ENCODE results near the gene DNAH3. TPM values are rescaled to one million over a fixed set of nuclear protein-coding genes. Genes with fewer than 3 reads are reported as not detected.

Gene DNAH3
- total RNA-seq, 1 experiment from 2014 or later, result 0.24 TPM

- H3K4me1 Mint-ChIP-seq, result peaks cover 7 to 8% of the 10 kb centered on the region in 2 experiments
- Histone ChIP-seq H3K9ac (ENCODE audit: extremely low read depth, insufficient read length, low read length) (no peak overlapping the region), H3T11ph (ENCODE audit: low read length) (no peak overlapping the region), H2BK5ac (ENCODE audit: insufficient read length, low read length) (no peak overlapping the region), H3K4me2 (ENCODE audit: insufficient read depth, insufficient read length, low read length) (no peak overlapping the region), H3K27ac (ENCODE audit: insufficient read length, low read depth, low read length) (no peak overlapping the region), H3K56ac (ENCODE audit: insufficient read length, low read depth, low read length) (no peak overlapping the region), H2AFZ (ENCODE audit: low read length) (no peak overlapping the region), H3K14ac (ENCODE audit: insufficient read depth, low read length) (no peak overlapping the region), H4K5ac (ENCODE audit: insufficient read length, low read depth, low read length) (no peak overlapping the region), H3K23me2 (ENCODE audit: insufficient read length, low read depth, low read length, poor library complexity, severe bottlenecking) (no peaks in the 10 kb centered on the region), H2AK5ac (ENCODE audit: insufficient read length, low read length) (no peak overlapping the region), H3K79me1 (ENCODE audit: insufficient read depth, low read depth, low read length, poor library complexity, severe bottlenecking) (no peaks in the 10 kb centered on the region), H3K4ac (ENCODE audit: low read depth, low read length) (no peak overlapping the region), H2BK20ac (ENCODE audit: low read depth, low read length, poor library complexity, severe bottlenecking) (no peak overlapping the region), H2BK12ac (ENCODE audit: insufficient read length, low read depth, low read length) (no peak overlapping the region), H4K91ac (ENCODE audit: insufficient read length, low read depth, low read length) (no peak overlapping the region), H3K27me3 (ENCODE audit: insufficient read depth, low read length) (no peaks in the 10 kb centered on the region), H3K9me3 (ENCODE audit: control insufficient read depth, low read depth, low read length) (no peaks in the 10 kb centered on the region), H3K18ac (ENCODE audit: insufficient read length, low read depth, low read length) (no peak overlapping the region), H3K4me1 (ENCODE audit: insufficient read depth, low read length) (no peaks in the 10 kb centered on the region), H2BK120ac (ENCODE audit: low read depth, low read length, poor library complexity, severe bottlenecking) (no peak overlapping the region), H4K20me1 (ENCODE audit: control insufficient read depth, insufficient read depth, insufficient read length) (no peaks in the 10 kb centered on the region), H2BK15ac (ENCODE audit: low read depth, low read length) (no peak overlapping the region), H3K23ac (ENCODE audit: insufficient read length, low read depth, low read length) (no peak overlapping the region), H3K79me2 (ENCODE audit: insufficient read depth, low read length) (no peaks in the 10 kb centered on the region), H4K8ac (replicated peaks; ENCODE audit: insufficient read length, low read depth, low read length) (no peak overlapping the region)
- DNase-seq, result no peak
- no peak overlapping the region for H3K4me3 Mint-ChIP-seq
- TF ChIP-seq CTCF (conservative IDR thresholded peaks at IDR 0.05), result no peak
- H3K36me3 Mint-ChIP-seq (ENCODE audit: insufficient read depth in 1 of 3, low read depth in 3 of 3), result no peaks in the 10 kb centered on the region; a peak in 1 of 7 replicates
- no peaks in the 10 kb centered on the region for H3K9me3 Mint-ChIP-seq
- H3K27ac Mint-ChIP-seq, result no peak overlapping the region
- WGBS (ENCODE audit: extremely low coverage, insufficient read length, low lambda C conversion rate), result no CpG with 5 or more reads among the region's 10 CpGs
- no peaks in the 10 kb centered on the region for H3K27me3 Mint-ChIP-seq (ENCODE audit: low read depth)
These were observed 116.9 kb downstream of the DNAH3 start for GRCh38 chr16:21033704-21034103.

Data from H9 (cell line).